Germinal center (tissue), 1 donor: ENCODE data around the gene PCDHGA1.
A peak's percentile ranks its signal among the peaks of the same experiment; 100 is the strongest.

Source experiments
- DNase-seq: peaks from one replicate; pipeline ENCODE4 v3.0.0; 2012; ENCODE audit warnings: mixed read lengths, low spot score

Gene PCDHGA1

DNA sequence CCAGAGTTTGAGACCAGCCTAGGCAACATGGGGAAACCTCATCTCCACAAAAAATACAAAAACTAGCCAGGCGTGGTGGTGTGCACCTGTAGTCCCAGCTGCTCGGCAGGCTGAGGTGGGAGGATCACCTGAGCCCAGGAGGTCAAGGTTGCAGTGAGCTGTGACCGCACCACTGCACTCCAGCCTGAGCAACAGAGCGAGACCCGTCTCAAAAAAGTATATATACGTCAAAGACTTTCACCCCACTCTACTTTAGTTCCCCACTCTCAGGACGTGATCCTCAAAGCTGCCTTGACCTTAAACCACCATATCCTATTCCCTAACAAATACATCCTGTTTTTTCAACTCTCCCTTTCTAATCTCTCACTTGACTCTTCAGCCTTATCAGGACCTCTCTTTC, 199.6 kb downstream of the PCDHGA1 start:
- peak; percentile 31 for DNase-seq

- DNase-seq: no peak
Measured at GRCh38 chr5:141532726-141533125, 202.4 kb downstream of the PCDHGA1 start.

GRCh38 chr5:141533897-141534296, 203.6 kb downstream of the PCDHGA1 start:
- DNase-seq: no peak

DNA sequence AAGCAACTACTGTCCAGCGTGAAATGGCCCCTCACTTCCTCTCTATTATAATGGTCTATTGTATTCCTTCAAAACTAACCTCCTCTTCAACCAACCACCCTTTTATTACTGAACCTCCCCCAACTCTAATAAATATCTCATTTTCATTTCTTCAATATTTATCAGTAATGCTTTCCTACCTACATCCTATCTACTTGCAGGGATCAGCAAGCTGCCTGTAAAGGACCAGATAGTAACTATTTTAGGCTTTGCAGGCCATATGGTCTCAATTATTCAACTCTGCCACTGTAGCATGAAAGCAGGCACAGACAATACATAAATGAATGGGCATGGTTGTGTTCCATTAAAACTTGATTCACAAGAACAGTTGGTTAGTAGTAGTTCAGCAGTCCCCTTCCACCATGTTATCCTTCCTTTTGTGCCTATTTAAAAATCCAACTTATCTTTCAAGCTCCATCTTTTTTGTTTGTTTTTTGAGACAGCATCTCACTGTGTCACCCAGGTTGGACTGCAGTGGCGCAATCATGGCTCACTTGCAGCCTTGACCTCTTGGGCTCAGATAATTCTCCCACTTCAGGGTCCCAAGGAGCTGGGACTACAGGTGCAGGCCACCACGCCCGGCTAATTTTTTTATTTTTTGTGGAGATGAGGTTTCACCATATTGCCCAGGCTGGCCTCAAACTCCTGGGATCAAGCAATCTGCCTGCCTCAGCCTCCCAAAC, 204.3 kb downstream of the PCDHGA1 start:
- no peak for DNase-seq

DNA sequence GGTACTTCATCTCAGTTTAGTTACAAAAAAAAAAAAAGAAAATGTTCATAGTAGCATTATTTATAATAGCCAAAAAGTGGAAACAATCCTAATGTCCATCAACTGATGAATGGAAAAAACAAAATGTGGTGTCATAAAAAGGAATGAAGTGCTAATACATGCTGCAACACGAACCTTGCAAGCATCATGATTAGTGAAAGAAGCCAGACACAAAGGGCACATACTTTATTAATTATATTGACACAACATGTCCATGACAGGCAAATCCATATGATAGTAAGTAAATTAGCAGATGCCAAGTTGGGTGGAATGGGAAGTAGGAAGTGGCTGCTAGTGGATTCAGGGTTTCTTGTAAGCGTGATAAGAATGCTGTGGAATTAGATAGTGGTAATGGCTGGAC, 212.7 kb downstream of the PCDHGA1 start:
- no peak for DNase-seq

- DNase-seq: no peak
Measured at GRCh38 chr5:141547488-141547887, 217.2 kb downstream of the PCDHGA1 start.

GRCh38 chr5:141547921-141548320, 217.6 kb downstream of the PCDHGA1 start:
- no peak for DNase-seq

- DNase-seq: peak; percentile 40
Measured at GRCh38 chr5:141557681-141558136, 227.4 kb downstream of the PCDHGA1 start.

DNA sequence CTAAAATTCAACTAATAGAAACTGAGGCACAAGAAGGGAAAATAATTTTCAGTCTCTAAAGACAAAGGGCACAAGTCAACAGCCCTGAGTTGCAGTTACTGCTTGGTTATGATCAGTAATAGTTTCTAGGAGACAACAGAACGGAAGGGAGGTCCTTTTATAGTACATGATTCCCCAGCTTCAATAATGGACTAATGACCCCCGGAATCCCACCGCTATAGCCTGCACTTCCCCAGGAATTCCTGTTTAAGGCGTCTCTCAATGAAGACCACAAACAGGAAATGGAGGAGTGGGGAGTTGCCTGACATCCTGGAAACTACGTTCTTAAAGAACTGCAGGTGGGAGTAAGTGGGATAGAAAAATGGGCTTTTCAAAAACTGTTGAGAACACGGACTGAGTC, 227.8 kb downstream of the PCDHGA1 start:
- DNase-seq: no peak

- DNase-seq: no peak
Measured at GRCh38 chr5:141559461-141559860, 229.1 kb downstream of the PCDHGA1 start.

GRCh38 chr5:141560151-141560550, 229.8 kb downstream of the PCDHGA1 start:
- DNase-seq: no peak

- DNase-seq: no peak
Measured at GRCh38 chr5:141560725-141561483, 230.6 kb downstream of the PCDHGA1 start.
